Left renal pelvis (tissue), 4 donors: Measurements from ENCODE around the gene PCGF5. TPM values are rescaled to one million over a fixed set of nuclear protein-coding genes. Genes with fewer than 3 reads are reported as not detected.
"Not testable (repeated sequence)": the region's sequence is repeated elsewhere in the genome, so short reads cannot be mapped to it uniquely, and the experiment has no call there.

Experiments
- DNase-seq, 4 donors: peaks; one replicate each; pipeline ENCODE4 v3.0.0-alpha.2; 2013; ENCODE audit warnings: low read depth in 4 of 4, low spot score in 3 of 4
- polyA plus RNA-seq, 4 donors: library from polyadenylated mRNA; unstranded; fragments of 120-200 nt; gene quantifications; one replicate each; pipeline ENCODE4 v1.2.1, GENCODE V29; 2013; ENCODE audit not compliant: insufficient read length in 4 of 4

PCGF5 gene
- polyA plus RNA-seq, 4 donors: 23.9 to 39.5 (median 29.8) TPM

- no peak for DNase-seq
Observed at GRCh38 chr10:91317541-91317940, 97.1 kb downstream of the PCGF5 start.

DNA sequence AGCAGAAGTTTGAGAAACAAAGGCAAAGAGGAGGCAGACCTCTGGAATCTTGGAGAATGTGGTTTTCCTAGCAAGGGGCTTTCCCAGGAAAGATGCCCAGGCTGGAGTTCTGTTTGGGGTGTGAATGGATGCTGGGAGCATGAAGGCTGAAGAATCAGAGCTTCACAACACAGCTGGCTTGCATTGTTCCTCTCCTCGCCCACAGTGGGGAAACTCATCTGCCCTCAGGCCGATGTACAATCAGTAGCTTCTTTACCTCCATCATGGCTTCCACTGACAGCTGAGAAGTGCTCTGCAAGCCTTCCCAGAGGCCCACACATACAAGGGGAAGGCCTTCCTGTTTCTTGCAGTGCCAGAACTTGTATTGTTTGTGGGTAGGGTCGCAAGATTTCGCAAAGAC, 98.9 kb downstream of the PCGF5 start:
- DNase-seq: no peak

DNA sequence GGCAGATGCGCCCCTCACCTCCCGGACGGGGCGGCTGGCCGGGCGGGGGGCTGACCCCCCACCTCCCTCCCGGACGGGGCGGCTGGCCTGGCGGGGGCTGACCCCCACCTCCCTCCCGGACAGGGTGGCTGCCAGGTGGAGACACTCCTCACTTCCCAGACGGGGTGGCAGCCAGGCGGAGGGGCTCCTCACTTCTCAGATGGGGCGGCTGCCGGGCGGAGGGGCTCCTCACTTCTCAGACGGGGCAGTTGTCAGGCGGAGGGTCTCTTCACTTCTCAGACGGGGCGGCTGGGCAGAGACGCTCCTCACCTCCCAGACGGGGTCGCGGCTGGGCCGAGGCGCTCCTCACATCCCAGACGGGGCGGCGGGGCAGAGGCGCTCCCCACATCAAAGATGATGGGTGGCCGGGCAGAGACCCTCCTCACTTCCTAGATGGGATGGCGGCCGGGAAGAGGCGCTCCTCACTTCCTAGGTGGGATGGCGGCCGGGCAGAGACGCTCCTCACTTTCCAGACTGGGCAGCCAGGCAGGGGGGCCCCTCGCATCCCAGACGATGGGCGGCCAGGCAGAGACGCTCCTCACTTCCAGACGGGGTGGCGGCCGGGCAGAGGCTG, 102.9 kb downstream of the PCGF5 start:
- not testable (repeated sequence) for DNase-seq

GRCh38 chr10:91328320-91328984, 108.0 kb downstream of the PCGF5 start:
- no peak for DNase-seq

Other genes with a start within 250 kb of the PCGF5 start
- gene HECTD2, start 189.7 kb downstream of the PCGF5 start, polyA plus RNA-seq: 10 to 100 TPM; 26.3 to 36.2 (median 34.3) TPM